Measurements from ENCODE around the gene AXIN2. TPM values are rescaled to one million over a fixed set of nuclear protein-coding genes. Genes with fewer than 3 reads are reported as not detected.

AXIN2 gene
- total RNA-seq, 1 donor from 2014 or later: 0.27 TPM

GRCh38 chr17:65537343-65537844, 24.1 kb downstream of the AXIN2 start:
- Mint-ChIP-seq H3K4me3 (no peak overlapping the region), H3K9me3 (no peaks in the 10 kb centered on the region), H3K27me3 (no peaks in the 10 kb centered on the region), H3K36me3 (ENCODE audit: low read depth) (no peaks in the 10 kb centered on the region), H3K27ac (no peak overlapping the region), H3K4me1 (no peaks in the 10 kb centered on the region)
- CTCF ChIA-PET: no interaction called here
- POLR2A ChIA-PET: no interaction called here
- intact Hi-C loops (cut with micrococcal nuclease): no loop called here
- no peak for TF ChIP-seq CTCF (IDR thresholded peaks at IDR 0.05)
- DNase-seq: no peak
- no peak for ATAC-seq (ENCODE audit: low read depth)

GRCh38 chr17:65536573-65537342, 24.7 kb downstream of the AXIN2 start:
- H3K4me1 Mint-ChIP-seq: no peaks in the 10 kb centered on the region
- no peak for DNase-seq
- no peaks in the 10 kb centered on the region for H3K9me3 Mint-ChIP-seq
- no peaks in the 10 kb centered on the region for H3K27me3 Mint-ChIP-seq
- ATAC-seq (ENCODE audit: low read depth): no peak
- H3K36me3 Mint-ChIP-seq (ENCODE audit: low read depth): no peaks in the 10 kb centered on the region
- no peak for TF ChIP-seq CTCF (IDR thresholded peaks at IDR 0.05)
- no peak overlapping the region for H3K27ac Mint-ChIP-seq
- ChIA-PET POLR2A (no interaction called here), CTCF (no interaction called here)
- intact Hi-C loops (cut with micrococcal nuclease): no loop called here
- H3K4me3 Mint-ChIP-seq: no peak overlapping the region

GRCh38 chr17:65535777-65536572, 25.5 kb downstream of the AXIN2 start:
- H3K27ac Mint-ChIP-seq: no peak overlapping the region
- H3K4me1 Mint-ChIP-seq: no peaks in the 10 kb centered on the region
- H3K4me3 Mint-ChIP-seq: no peak overlapping the region
- DNase-seq (no peak), ATAC-seq (ENCODE audit: low read depth) (no peak)
- intact Hi-C loops (cut with micrococcal nuclease): no loop called here
- POLR2A ChIA-PET: no interaction called here
- H3K27me3 Mint-ChIP-seq: no peaks in the 10 kb centered on the region
- H3K36me3 Mint-ChIP-seq (ENCODE audit: low read depth): no peaks in the 10 kb centered on the region
- TF ChIP-seq CTCF (IDR thresholded peaks at IDR 0.05): no peak
- H3K9me3 Mint-ChIP-seq: no peaks in the 10 kb centered on the region
- CTCF ChIA-PET: no interaction called here

DNA sequence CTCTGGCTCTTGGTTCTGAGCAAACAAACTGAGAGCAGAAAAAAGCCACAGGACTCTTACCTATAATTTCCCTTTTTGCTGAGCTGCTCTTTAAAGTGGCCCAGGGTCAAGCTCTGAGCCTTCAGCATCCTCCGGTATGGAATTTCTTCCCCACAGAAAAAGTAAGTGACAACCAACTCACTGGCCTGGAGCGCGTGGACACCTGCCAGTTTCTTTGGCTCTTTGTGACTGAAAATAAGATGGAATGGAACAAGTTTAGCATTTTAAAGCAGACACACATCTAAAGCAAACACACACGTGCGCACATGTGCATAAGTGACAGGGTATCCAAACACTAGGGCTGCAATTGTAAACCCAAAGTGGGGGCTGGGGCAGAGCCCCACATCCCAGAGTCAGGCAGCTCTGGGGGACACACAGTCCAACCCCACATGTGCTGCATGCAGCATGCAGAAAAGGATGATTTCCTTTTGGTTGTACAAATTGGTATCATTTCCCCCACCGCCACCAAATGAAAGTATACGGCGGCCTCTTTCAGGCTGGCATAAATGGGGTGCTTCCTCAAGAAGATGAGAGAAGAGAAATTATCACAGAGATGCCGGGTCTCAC, 27.5 kb downstream of the AXIN2 start:
- CTCF ChIA-PET: no interaction called here
- H3K9me3 Mint-ChIP-seq: no peaks in the 10 kb centered on the region
- H3K4me1 Mint-ChIP-seq: no peaks in the 10 kb centered on the region
- ATAC-seq (ENCODE audit: low read depth): no peak
- TF ChIP-seq CTCF (IDR thresholded peaks at IDR 0.05): no peak
- H3K36me3 Mint-ChIP-seq (ENCODE audit: low read depth): no peaks in the 10 kb centered on the region
- no peak overlapping the region for H3K27ac Mint-ChIP-seq
- no peak overlapping the region for H3K4me3 Mint-ChIP-seq
- no peak for DNase-seq
- no peaks in the 10 kb centered on the region for H3K27me3 Mint-ChIP-seq
- POLR2A ChIA-PET: no interaction called here
- intact Hi-C loops (cut with micrococcal nuclease): no loop called here
